OCI-LY1 (cell line): ENCODE measurements around the gene ST6GALNAC3.

ENCODE experiments used
- H2AFZ ChIP-seq: fragments of 200-600 bp; sonication (generic), shearing (Covaris generic); 2 replicates; pipeline ENCODE4 v1.6.0; 2014; ENCODE audit warnings: antibody characterized with exemption, mild to moderate bottlenecking, low read length
- H3F3A ChIP-seq: fragments of 200-600 bp; sonication (generic), shearing (Covaris generic); 2 replicates; pipeline ENCODE4 v1.6.0; 2014; ENCODE audit warnings: mild to moderate bottlenecking, antibody characterized with exemption, low read length, moderate library complexity; ENCODE audit not compliant: insufficient read depth
- H3K27ac ChIP-seq: fragments of 200-600 bp; sonication (generic); 2 replicates; pipeline ENCODE4 v1.5.1; 2014; ENCODE audit warnings: low read length, mixed run types, mild to moderate bottlenecking, low read depth; ENCODE audit not compliant: poor library complexity, severe bottlenecking
- H3K27me3 ChIP-seq: fragments of 200-600 bp; sonication (generic); 2 replicates; pipeline ENCODE4 v1.6.0; 2014; ENCODE audit warnings: antibody characterized with exemption, mild to moderate bottlenecking, low read length, moderate library complexity; ENCODE audit not compliant: insufficient read depth
- H3K36me3 ChIP-seq: fragments of 200-600 bp; sonication (generic); 2 replicates; pipeline ENCODE4 v1.6.1; 2014; ENCODE audit warnings: mild to moderate bottlenecking, antibody characterized with exemption, low read length, moderate library complexity, mixed read lengths; ENCODE audit not compliant: insufficient read depth
- H3K4me1 ChIP-seq: fragments of 200-600 bp; sonication (generic); 2 replicates; pipeline ENCODE4 v1.5.1; 2014; ENCODE audit warnings: mild to moderate bottlenecking, low read length, moderate library complexity; ENCODE audit not compliant: insufficient read depth, severe bottlenecking
- H3K4me2 ChIP-seq: fragments of 200-600 bp; sonication (generic), shearing (Covaris generic); 2 replicates; pipeline ENCODE4 v1.6.1; 2014; ENCODE audit warnings: low read length
- H3K4me3 ChIP-seq: fragments of 200-600 bp; sonication (generic); 2 replicates; pipeline ENCODE4 v1.5.1; 2014; ENCODE audit warnings: low read length, low read depth, mild to moderate bottlenecking, mixed read lengths; ENCODE audit not compliant: poor library complexity, severe bottlenecking
- H3K79me2 ChIP-seq: fragments of 200-600 bp; shearing (Covaris generic); 2 replicates; pipeline ENCODE4 v1.6.1; 2016; ENCODE audit warnings: mixed run types, low read length, mixed read lengths; ENCODE audit not compliant: insufficient read depth
- H3K9ac ChIP-seq: fragments of 200-600 bp; sonication (generic), shearing (Covaris generic); 2 replicates; pipeline ENCODE4 v1.6.1; 2014; ENCODE audit warnings: mild to moderate bottlenecking, low read length, mixed read lengths
- H3K9me2 ChIP-seq: fragments of 200-600 bp; sonication (generic), shearing (Covaris generic); 2 replicates; pipeline ENCODE4 v1.6.1; 2014; ENCODE audit warnings: low read depth, mild to moderate bottlenecking, low read length, mixed read lengths
- H3K9me3 ChIP-seq: fragments of 200-600 bp; shearing (Covaris generic); 2 replicates; pipeline ENCODE4 v1.6.1; 2014; ENCODE audit warnings: low read length, mixed read lengths
- H4K20me1 ChIP-seq: fragments of 200-600 bp; sonication (generic), shearing (Covaris generic); 2 replicates; pipeline ENCODE4 v1.6.0; 2016; ENCODE audit warnings: mild to moderate bottlenecking, low read length; ENCODE audit not compliant: insufficient read depth
- CTCF ChIP-seq: fragments of 200-600 bp; sonication (generic), shearing (Covaris generic); IDR thresholded peaks from 2 replicates; pipeline ENCODE4 v1.5.1; 2017; ENCODE audit warnings: mild to moderate bottlenecking, antibody characterized with exemption, low read length, moderate library complexity, mixed read lengths
- EZH2 ChIP-seq: fragments of 200-600 bp; sonication (generic), shearing (Covaris generic); IDR thresholded peaks from 2 replicates; pipeline ENCODE4 v1.8.0; 2017; ENCODE audit warnings: borderline replicate concordance, mixed run types, mild to moderate bottlenecking, antibody characterized with exemption, low read length, moderate library complexity, mixed read lengths

ST6GALNAC3 gene

GRCh38 chr1:76209648-76210047, 135.1 kb downstream of the ST6GALNAC3 start:
- H3K27ac ChIP-seq = no peak overlapping the region
- H3K27me3 ChIP-seq = no peaks in the 10 kb centered on the region
- H3K4me2 ChIP-seq = no peak overlapping the region

GRCh38 chr1:76210160-76210559, 135.6 kb downstream of the ST6GALNAC3 start:
- no peak for TF ChIP-seq CTCF
- no peak for TF ChIP-seq EZH2

More at GRCh38 chr1:76209648-76210047, 135.1 kb downstream of the ST6GALNAC3 start:
- TF ChIP-seq CTCF (no peak), EZH2 (no peak)
- H3K79me2 ChIP-seq = no peaks in the 10 kb centered on the region
- H3K9me2 ChIP-seq = no peaks in the 10 kb centered on the region
- no peaks in the 10 kb centered on the region for H3F3A ChIP-seq
- H4K20me1 ChIP-seq = no peaks in the 10 kb centered on the region
- H3K9ac ChIP-seq = no peak overlapping the region
- no peak overlapping the region for H3K4me3 ChIP-seq
- no peaks in the 10 kb centered on the region for H3K9me3 ChIP-seq
- H3K4me1 ChIP-seq = no peaks in the 10 kb centered on the region
- no peak overlapping the region for H2AFZ ChIP-seq
- H3K36me3 ChIP-seq = no peaks in the 10 kb centered on the region

DNA sequence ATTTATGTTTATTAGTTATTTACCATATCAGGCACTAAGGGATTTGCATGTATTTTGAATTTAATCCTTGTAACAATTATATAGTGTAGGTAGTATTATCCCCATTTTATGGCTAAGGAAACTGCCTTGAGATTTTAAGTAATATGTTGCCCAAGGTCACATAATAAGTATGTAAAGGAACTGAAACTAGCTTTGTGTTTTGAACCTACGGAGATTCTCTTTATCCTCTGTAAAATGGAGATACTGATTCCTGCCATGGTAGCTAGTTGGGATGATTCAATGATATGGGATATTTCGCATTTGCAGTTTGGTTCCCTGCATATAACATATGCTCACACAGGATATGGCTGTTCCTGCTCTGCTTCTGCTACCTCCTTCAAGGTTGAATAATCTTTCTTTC, 144.3 kb downstream of the ST6GALNAC3 start:
- no peaks in the 10 kb centered on the region for H3K9me3 ChIP-seq
- H3K4me1 ChIP-seq = no peaks in the 10 kb centered on the region
- no peak overlapping the region for H2AFZ ChIP-seq
- H3K4me2 ChIP-seq = no peak overlapping the region
- H3K27ac ChIP-seq = no peak overlapping the region
- H3K27me3 ChIP-seq = no peaks in the 10 kb centered on the region
- TF ChIP-seq CTCF (no peak), EZH2 (no peak)
- no peaks in the 10 kb centered on the region for H3K36me3 ChIP-seq
- H3K4me3 ChIP-seq = no peak overlapping the region
- no peaks in the 10 kb centered on the region for H3K9me2 ChIP-seq
- no peaks in the 10 kb centered on the region for H3K79me2 ChIP-seq
- H3K9ac ChIP-seq = no peak overlapping the region
- no peaks in the 10 kb centered on the region for H4K20me1 ChIP-seq
- H3F3A ChIP-seq = no peaks in the 10 kb centered on the region

More at GRCh38 chr1:76210160-76210559, 135.6 kb downstream of the ST6GALNAC3 start:
- Histone ChIP-seq H3K27ac (no peak overlapping the region), H3K27me3 (no peaks in the 10 kb centered on the region), H3F3A (no peaks in the 10 kb centered on the region), H2AFZ (no peak overlapping the region), H3K9me2 (no peaks in the 10 kb centered on the region), H3K4me1 (no peaks in the 10 kb centered on the region), H3K9ac (no peak overlapping the region), H3K4me3 (no peak overlapping the region), H3K9me3 (no peaks in the 10 kb centered on the region), H3K4me2 (no peak overlapping the region), H4K20me1 (no peaks in the 10 kb centered on the region), H3K79me2 (no peaks in the 10 kb centered on the region), H3K36me3 (no peaks in the 10 kb centered on the region)
